GM23338 (cell line): ENCODE measurements around the gene BCL7C. TPM values are rescaled to one million over a fixed set of nuclear protein-coding genes. Genes with fewer than 3 reads are reported as not detected.

ENCODE experiments used
- ATAC-seq: fragments of 200-7000 bp; cut with Tn5 transposase; 3 replicates; pipeline ENCODE4 v1.9.1; 2020
- DNase-seq: peaks from one replicate; pipeline ENCODE4 v3.0.0-alpha.2; 2015; ENCODE audit warnings: low spot score
- H2AFZ ChIP-seq: fragments of 200-600 bp; sonication (generic); 2 replicates; pipeline ENCODE4 v1.8.0; 2016; ENCODE audit warnings: antibody characterized with exemption, mild to moderate bottlenecking, moderate library complexity
- H3F3A ChIP-seq: fragments of 200-600 bp; sonication (generic); replicated peaks from 2 replicates; pipeline ENCODE4 v1.8.0; 2017; ENCODE audit warnings: antibody characterized with exemption, mixed run types, low read depth
- H3K27ac ChIP-seq: fragments of 200-600 bp; sonication (generic); 2 replicates; pipeline ENCODE4 v1.6.1; 2016; ENCODE audit warnings: low read depth
- H3K27me3 ChIP-seq: fragments of 200-600 bp; sonication (generic); 2 replicates; pipeline ENCODE4 v1.8.0; 2016; ENCODE audit warnings: mild to moderate bottlenecking, mixed run types, moderate library complexity; ENCODE audit not compliant: insufficient read depth
- H3K36me3 ChIP-seq: fragments of 200-600 bp; sonication (generic); 2 replicates; pipeline ENCODE4 v1.8.0; 2016; ENCODE audit warnings: mild to moderate bottlenecking; ENCODE audit not compliant: insufficient read depth
- H3K4me1 ChIP-seq: fragments of 200-600 bp; sonication (generic); 2 replicates; pipeline ENCODE4 v1.8.0; 2016; ENCODE audit warnings: mild to moderate bottlenecking, moderate library complexity; ENCODE audit not compliant: insufficient read depth
- H3K4me2 ChIP-seq: fragments of 200-600 bp; sonication (generic); 2 replicates; pipeline ENCODE4 v1.7.1; 2017; ENCODE audit warnings: mixed run types
- H3K4me3 ChIP-seq: fragments of 200-600 bp; sonication (generic); 2 replicates; pipeline ENCODE4 v1.6.1; 2016; ENCODE audit warnings: mixed run types
- H3K79me2 ChIP-seq: fragments of 200-600 bp; sonication (generic); replicated peaks from 2 replicates; pipeline ENCODE4 v1.8.0; 2017; ENCODE audit warnings: mild to moderate bottlenecking; ENCODE audit not compliant: insufficient read depth
- H3K9me2 ChIP-seq: fragments of 200-600 bp; sonication (generic); 2 replicates; pipeline ENCODE4 v1.8.0; 2017; ENCODE audit not compliant: insufficient read depth
- H4K20me1 ChIP-seq: fragments of 200-600 bp; sonication (generic); replicated peaks from 2 replicates; pipeline ENCODE4 v1.8.0; 2017; ENCODE audit warnings: mild to moderate bottlenecking; ENCODE audit not compliant: insufficient read depth
- H3K27ac Mint-ChIP-seq: 2 replicates; pipeline ENCODE4 v1.8.0; 2020; ENCODE audit warnings: inconsistent platforms, mild to moderate bottlenecking, moderate library complexity, mixed read lengths
- H3K27me3 Mint-ChIP-seq: 3 replicates; pipeline ENCODE4 v1.8.0; 2022; ENCODE audit warnings: low read depth, mild to moderate bottlenecking, moderate library complexity, mixed read lengths, inconsistent platforms; ENCODE audit not compliant: insufficient read depth, poor library complexity
- H3K36me3 Mint-ChIP-seq: 3 replicates; pipeline ENCODE4 v1.8.0; 2021; ENCODE audit warnings: low read depth, mild to moderate bottlenecking, inconsistent platforms, moderate library complexity, mixed read lengths
- H3K4me1 Mint-ChIP-seq: 3 replicates; pipeline ENCODE4 v1.8.0; 2020; ENCODE audit warnings: mild to moderate bottlenecking, inconsistent platforms, mixed read lengths
- H3K4me3 Mint-ChIP-seq: 3 replicates; pipeline ENCODE4 v1.8.0; 2021; ENCODE audit warnings: moderate library complexity, mild to moderate bottlenecking, inconsistent platforms, mixed read lengths
- H3K9me3 Mint-ChIP-seq: 3 replicates; pipeline ENCODE4 v1.8.0; 2020; ENCODE audit warnings: moderate library complexity, mild to moderate bottlenecking, inconsistent platforms, mixed read lengths
- CTCF ChIP-seq, 2 experiments: fragments of 200-600 bp in 1 of 2; sonication (generic) in 1 of 2; conservative IDR thresholded peaks; 2 replicates each; pipeline versions ENCODE4 v1.5.1 to v1.6.1; 2016 to 2017; ENCODE audit warnings: antibody characterized with exemption in 2 of 2, low read depth in 2 of 2, mild to moderate bottlenecking in 2 of 2, moderate library complexity in 1 of 2
- EZH2phosphoT487 ChIP-seq: fragments of 200-600 bp; sonication (generic); IDR thresholded peaks from one replicate; pipeline ENCODE4 v1.8.1; 2018; ENCODE audit warnings: antibody characterized with exemption; ENCODE audit not compliant: unreplicated experiment
- JUNB ChIP-seq: IDR thresholded peaks from one replicate; pipeline ENCODE4 v1.6.1; 2016; ENCODE audit warnings: antibody characterized with exemption; ENCODE audit not compliant: unreplicated experiment
- POLR2AphosphoS5 ChIP-seq: IDR thresholded peaks from 2 replicates; pipeline ENCODE4 v1.6.1; 2016; ENCODE audit warnings: antibody characterized with exemption, low read depth
- REST ChIP-seq: IDR thresholded peaks from one replicate; pipeline ENCODE4 v1.6.1; 2018; ENCODE audit warnings: antibody characterized with exemption; ENCODE audit not compliant: unreplicated experiment
- long read RNA-seq: library from polyadenylated mRNA; unstranded; transcript quantifications from one replicate; pipeline ENCODE4 v2.0.0, GENCODE V29; 2020; ENCODE audit not compliant: unreplicated experiment
- polyA plus RNA-seq: library from polyadenylated mRNA; unstranded; fragments of >200 nt; fragmentation: Nextera tagmentation; extraction: Ambion mirVana; gene quantifications from 2 replicates; pipeline ENCODE4 v1.2.1, GENCODE V29; 2016
- total RNA-seq: library from RNA; depleted of rRNA; stranded (reverse); fragments of >200 nt; shearing (Covaris generic); gene quantifications from 2 replicates; pipeline ENCODE4 v1.2.3, GENCODE V29; 2014; rRNA removed

Gene BCL7C
- total RNA-seq (17.5 and 20.4 TPM in 2 replicates), polyA plus RNA-seq (21.8 and 22.1 TPM in 2 replicates)
- long read RNA-seq, transcript BCL7C-201 (6 exons, 1,740 nt) = major isoform, 6 of 10 reads
- long read RNA-seq, partial matches to known transcripts = 2 of 10 reads
- long read RNA-seq, other reads (novel, unspliced or antisense) = 2 of 10 reads

- Mint-ChIP-seq H3K4me1 (peaks cover 26% of the 10 kb centered on the region), H3K36me3 (peaks cover 11% of the 10 kb centered on the region), H3K27me3 (peaks cover 20% of the 10 kb centered on the region), H3K9me3 (no peaks in the 10 kb centered on the region), H3K27ac (no peak within 1 kb of the TSS; the same call in 1 of the 2 replicates), H3K4me3 (peak within 1 kb of the TSS; percentile 76)
- DNase-seq (peak; percentile 93), ATAC-seq (peak; percentile 64)
- Histone ChIP-seq H3K4me1 (peaks cover 25% of the 10 kb centered on the region), H3K36me3 (no peaks in the 10 kb centered on the region), H3K27ac (no peak within 1 kb of the TSS), H2AFZ (peak within 1 kb of the TSS; percentile 85), H3K27me3 (peaks cover 10% of the 10 kb centered on the region), H3K4me3 (peak within 1 kb of the TSS; percentile 76), H3K9me2 (no peaks in the 10 kb centered on the region), H3K79me2 (no peaks in the 10 kb centered on the region), H4K20me1 (no peaks in the 10 kb centered on the region), H3F3A (peaks cover 25% of the 10 kb centered on the region), H3K4me2 (peak within 1 kb of the TSS; percentile 94)
- TF ChIP-seq EZH2phosphoT487 (no peak), CTCF (conservative IDR thresholded peaks at IDR 0.05; ENCODE audit: low read depth in 2 of 2) (peak in 1 of 2 experiments; percentile 68; a peak in 3 of 4 replicates), POLR2AphosphoS5 (peak; percentile 68)
These were observed at the start of gene BCL7C for GRCh38 chr16:30893744-30894539. Gene BCL7C (minus strand): TSS chr16:30894077. CDS start chr16:30893944, 133 bp downstream.

GRCh38 chr16:30942426-30942806 is 48.5 kb upstream of the BCL7C start:
- no peak overlapping the region; the same call in 1 of the 2 replicates for H3K27ac Mint-ChIP-seq
- H3K27me3 ChIP-seq = no peaks in the 10 kb centered on the region
- peaks cover 26% of the 10 kb centered on the region for H3F3A ChIP-seq
- DNase-seq (no peak), ATAC-seq (no peak)
- H4K20me1 ChIP-seq = peaks cover 9% of the 10 kb centered on the region
- H3K27ac ChIP-seq = no peak overlapping the region
- peaks cover 16% of the 10 kb centered on the region; the same call in 1 of the 2 replicates for H3K79me2 ChIP-seq
- H3K4me2 ChIP-seq = peak overlapping the region; percentile 38; the same call in 1 of the 2 replicates
- peaks cover 29% of the 10 kb centered on the region for H3K4me1 Mint-ChIP-seq
- H3K4me3 Mint-ChIP-seq = no peak overlapping the region
- peaks cover 16% of the 10 kb centered on the region for H3K36me3 ChIP-seq
- H3K4me1 ChIP-seq = peaks cover 6% of the 10 kb centered on the region; the same call in 1 of the 2 replicates
- H3K9me3 Mint-ChIP-seq = no peaks in the 10 kb centered on the region; the same call in 2 of the 3 replicates
- no peak overlapping the region for H3K4me3 ChIP-seq
- H3K9me2 ChIP-seq = no peaks in the 10 kb centered on the region
- H3K27me3 Mint-ChIP-seq = peaks cover 24% of the 10 kb centered on the region
- H2AFZ ChIP-seq = no peak overlapping the region
- H3K36me3 Mint-ChIP-seq = peaks cover 67% of the 10 kb centered on the region
- no peak for TF ChIP-seq POLR2AphosphoS5
- TF ChIP-seq CTCF (conservative IDR thresholded peaks at IDR 0.05; ENCODE audit: low read depth in 2 of 2) = no peak
- TF ChIP-seq REST = no peak
- no peak for TF ChIP-seq JUNB
